Measurements from ENCODE around the gene CENPC. TPM values are rescaled to one million over a fixed set of nuclear protein-coding genes. Genes with fewer than 3 reads are reported as not detected.

Gene CENPC, protein sequence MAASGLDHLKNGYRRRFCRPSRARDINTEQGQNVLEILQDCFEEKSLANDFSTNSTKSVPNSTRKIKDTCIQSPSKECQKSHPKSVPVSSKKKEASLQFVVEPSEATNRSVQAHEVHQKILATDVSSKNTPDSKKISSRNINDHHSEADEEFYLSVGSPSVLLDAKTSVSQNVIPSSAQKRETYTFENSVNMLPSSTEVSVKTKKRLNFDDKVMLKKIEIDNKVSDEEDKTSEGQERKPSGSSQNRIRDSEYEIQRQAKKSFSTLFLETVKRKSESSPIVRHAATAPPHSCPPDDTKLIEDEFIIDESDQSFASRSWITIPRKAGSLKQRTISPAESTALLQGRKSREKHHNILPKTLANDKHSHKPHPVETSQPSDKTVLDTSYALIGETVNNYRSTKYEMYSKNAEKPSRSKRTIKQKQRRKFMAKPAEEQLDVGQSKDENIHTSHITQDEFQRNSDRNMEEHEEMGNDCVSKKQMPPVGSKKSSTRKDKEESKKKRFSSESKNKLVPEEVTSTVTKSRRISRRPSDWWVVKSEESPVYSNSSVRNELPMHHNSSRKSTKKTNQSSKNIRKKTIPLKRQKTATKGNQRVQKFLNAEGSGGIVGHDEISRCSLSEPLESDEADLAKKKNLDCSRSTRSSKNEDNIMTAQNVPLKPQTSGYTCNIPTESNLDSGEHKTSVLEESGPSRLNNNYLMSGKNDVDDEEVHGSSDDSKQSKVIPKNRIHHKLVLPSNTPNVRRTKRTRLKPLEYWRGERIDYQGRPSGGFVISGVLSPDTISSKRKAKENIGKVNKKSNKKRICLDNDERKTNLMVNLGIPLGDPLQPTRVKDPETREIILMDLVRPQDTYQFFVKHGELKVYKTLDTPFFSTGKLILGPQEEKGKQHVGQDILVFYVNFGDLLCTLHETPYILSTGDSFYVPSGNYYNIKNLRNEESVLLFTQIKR
- total RNA-seq (ENCODE audit: low replicate concordance): 12.3 and 24.3 TPM in 2 replicates
- long read RNA-seq, full-length matches to known transcripts: 8 of 54 reads
- long read RNA-seq, partial matches to known transcripts: 40 of 54 reads
- long read RNA-seq, other reads (novel, unspliced or antisense): 6 of 54 reads

GRCh38 chr4:67545199-67546003 lies at the start of gene CENPC:
TSS of gene CENPC (minus strand) at chr4:67545503. CDS start at chr4:67545355, 148 bp downstream.
- peaks cover 12% of the 10 kb centered on the region for H3K4me1 Mint-ChIP-seq (ENCODE audit: unreplicated experiment)
- DNase-seq (ENCODE audit: extremely low spot score, unreplicated experiment): peak; percentile 93
- no peak for TF ChIP-seq CTCF (conservative IDR thresholded peaks at IDR 0.05)
- no peaks in the 10 kb centered on the region for H3K9me3 Mint-ChIP-seq
- peak within 1 kb of the TSS; percentile 99 for H3K4me3 Mint-ChIP-seq
- peak within 1 kb of the TSS; percentile 96 for H3K27ac Mint-ChIP-seq
- H3K36me3 Mint-ChIP-seq: peaks cover 12% of the 10 kb centered on the region
- no peaks in the 10 kb centered on the region for H3K27me3 Mint-ChIP-seq

- Mint-ChIP-seq H3K4me1 (ENCODE audit: unreplicated experiment) (no peaks in the 10 kb centered on the region), H3K27me3 (peaks cover 2% of the 10 kb centered on the region), H3K9me3 (no peaks in the 10 kb centered on the region), H3K4me3 (no peak overlapping the region), H3K36me3 (no peaks in the 10 kb centered on the region), H3K27ac (no peak overlapping the region)
- DNase-seq (ENCODE audit: extremely low spot score, unreplicated experiment): no peak
- TF ChIP-seq CTCF (conservative IDR thresholded peaks at IDR 0.05): no peak
These were observed 48.5 kb upstream of the CENPC start for GRCh38 chr4:67593741-67594175.

DNA sequence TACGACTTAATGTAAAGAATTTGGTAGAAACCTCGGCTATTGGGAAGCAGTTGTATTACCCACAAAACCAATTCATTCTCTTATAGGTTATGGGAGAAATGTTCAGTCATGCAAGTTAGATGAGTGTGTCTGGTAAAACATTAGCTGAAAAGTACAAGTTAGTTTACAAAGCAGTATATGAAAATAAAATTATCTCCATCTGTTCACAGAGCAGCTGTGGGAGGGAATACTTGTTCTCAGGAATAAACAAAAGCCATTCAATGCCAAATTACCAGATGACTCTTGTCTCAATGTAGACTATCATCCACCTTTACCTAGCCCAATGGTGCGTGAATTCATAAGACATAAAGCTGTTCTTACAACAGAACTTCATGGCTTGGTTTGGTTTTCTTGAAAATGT lies 41.9 kb upstream of the CENPC start:
- H3K4me1 Mint-ChIP-seq (ENCODE audit: unreplicated experiment): no peaks in the 10 kb centered on the region
- H3K27me3 Mint-ChIP-seq: no peaks in the 10 kb centered on the region
- no peaks in the 10 kb centered on the region for H3K36me3 Mint-ChIP-seq
- no peak overlapping the region for H3K4me3 Mint-ChIP-seq
- no peak for DNase-seq (ENCODE audit: extremely low spot score, unreplicated experiment)
- H3K9me3 Mint-ChIP-seq: no peaks in the 10 kb centered on the region
- no peak overlapping the region for H3K27ac Mint-ChIP-seq
- TF ChIP-seq CTCF (conservative IDR thresholded peaks at IDR 0.05): no peak

- no peak overlapping the region for H3K4me3 Mint-ChIP-seq
- H3K4me1 Mint-ChIP-seq (ENCODE audit: unreplicated experiment): no peaks in the 10 kb centered on the region
- H3K27ac Mint-ChIP-seq: no peak overlapping the region
- no peak for TF ChIP-seq CTCF (conservative IDR thresholded peaks at IDR 0.05)
- no peaks in the 10 kb centered on the region for H3K36me3 Mint-ChIP-seq
- DNase-seq (ENCODE audit: extremely low spot score, unreplicated experiment): no peak
- H3K27me3 Mint-ChIP-seq: no peaks in the 10 kb centered on the region
- no peaks in the 10 kb centered on the region for H3K9me3 Mint-ChIP-seq
These were observed 39.2 kb upstream of the CENPC start for GRCh38 chr4:67584496-67584895.

- no peaks in the 10 kb centered on the region for H3K27me3 Mint-ChIP-seq
- H3K36me3 Mint-ChIP-seq: no peaks in the 10 kb centered on the region
- H3K4me3 Mint-ChIP-seq: no peak overlapping the region
- DNase-seq (ENCODE audit: extremely low spot score, unreplicated experiment): no peak
- no peak overlapping the region for H3K27ac Mint-ChIP-seq
- no peak for TF ChIP-seq CTCF (conservative IDR thresholded peaks at IDR 0.05)
- H3K4me1 Mint-ChIP-seq (ENCODE audit: unreplicated experiment): no peaks in the 10 kb centered on the region
- H3K9me3 Mint-ChIP-seq: no peaks in the 10 kb centered on the region
These were observed 36.6 kb upstream of the CENPC start for GRCh38 chr4:67581913-67582312.
